Panc1 (cell line): Measurements from ENCODE around the gene ELFN1.

Experiments
- CTCF ChIP-seq: fragments of 450-650 bp; IDR thresholded peaks from 2 replicates; pipeline ENCODE4 v1.5.1; 2017; ENCODE audit warnings: mild to moderate bottlenecking
- POLR2AphosphoS5 ChIP-seq: IDR thresholded peaks from 2 replicates; pipeline ENCODE4 v1.6.1; 2012; ENCODE audit warnings: mild to moderate bottlenecking, low read depth, low read length, moderate library complexity
- SIN3A ChIP-seq: IDR thresholded peaks from 2 replicates; pipeline ENCODE4 v1.6.1; 2012; ENCODE audit warnings: low read depth, mild to moderate bottlenecking, low read length, moderate library complexity, borderline replicate concordance; ENCODE audit not compliant: insufficient read depth
- TCF7L2 ChIP-seq: IDR thresholded peaks from 2 replicates; pipeline ENCODE4 v1.6.1; 2011; ENCODE audit warnings: mild to moderate bottlenecking, low read depth, low read length, inconsistent platforms
- TF ChIP-seq, protein P1 (sequence below), 2 experiments: IDR thresholded peaks; 2 replicates each; pipeline ENCODE4 v1.6.1; 2011 to 2012; ENCODE audit warnings: low read depth in 2 of 2, control low read depth in 1 of 2, low read length in 1 of 2, mild to moderate bottlenecking in 1 of 2, moderate library complexity in 1 of 2; ENCODE audit not compliant: insufficient read depth in 1 of 2

GRCh38 chr7:1674161-1675035, 4.3 kb downstream of the ELFN1 start:
- TF ChIP-seq CTCF, result no peak
- TF ChIP-seq POLR2AphosphoS5, result no peak
- TF ChIP-seq, protein P1, sequence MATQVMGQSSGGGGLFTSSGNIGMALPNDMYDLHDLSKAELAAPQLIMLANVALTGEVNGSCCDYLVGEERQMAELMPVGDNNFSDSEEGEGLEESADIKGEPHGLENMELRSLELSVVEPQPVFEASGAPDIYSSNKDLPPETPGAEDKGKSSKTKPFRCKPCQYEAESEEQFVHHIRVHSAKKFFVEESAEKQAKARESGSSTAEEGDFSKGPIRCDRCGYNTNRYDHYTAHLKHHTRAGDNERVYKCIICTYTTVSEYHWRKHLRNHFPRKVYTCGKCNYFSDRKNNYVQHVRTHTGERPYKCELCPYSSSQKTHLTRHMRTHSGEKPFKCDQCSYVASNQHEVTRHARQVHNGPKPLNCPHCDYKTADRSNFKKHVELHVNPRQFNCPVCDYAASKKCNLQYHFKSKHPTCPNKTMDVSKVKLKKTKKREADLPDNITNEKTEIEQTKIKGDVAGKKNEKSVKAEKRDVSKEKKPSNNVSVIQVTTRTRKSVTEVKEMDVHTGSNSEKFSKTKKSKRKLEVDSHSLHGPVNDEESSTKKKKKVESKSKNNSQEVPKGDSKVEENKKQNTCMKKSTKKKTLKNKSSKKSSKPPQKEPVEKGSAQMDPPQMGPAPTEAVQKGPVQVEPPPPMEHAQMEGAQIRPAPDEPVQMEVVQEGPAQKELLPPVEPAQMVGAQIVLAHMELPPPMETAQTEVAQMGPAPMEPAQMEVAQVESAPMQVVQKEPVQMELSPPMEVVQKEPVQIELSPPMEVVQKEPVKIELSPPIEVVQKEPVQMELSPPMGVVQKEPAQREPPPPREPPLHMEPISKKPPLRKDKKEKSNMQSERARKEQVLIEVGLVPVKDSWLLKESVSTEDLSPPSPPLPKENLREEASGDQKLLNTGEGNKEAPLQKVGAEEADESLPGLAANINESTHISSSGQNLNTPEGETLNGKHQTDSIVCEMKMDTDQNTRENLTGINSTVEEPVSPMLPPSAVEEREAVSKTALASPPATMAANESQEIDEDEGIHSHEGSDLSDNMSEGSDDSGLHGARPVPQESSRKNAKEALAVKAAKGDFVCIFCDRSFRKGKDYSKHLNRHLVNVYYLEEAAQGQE (IDR thresholded peaks at IDR 0.05; ENCODE audit: insufficient read depth in 1 of 2, low read depth in 2 of 2, low read length in 1 of 2), result no peak
- no peak for TF ChIP-seq TCF7L2
- no peak for TF ChIP-seq SIN3A
